ENCODE measurements around the gene PFN4.
"Not testable (repeated sequence)": the region's sequence is repeated elsewhere in the genome, so short reads cannot be mapped to it uniquely, and the experiment has no call there.

Gene PFN4

DNA sequence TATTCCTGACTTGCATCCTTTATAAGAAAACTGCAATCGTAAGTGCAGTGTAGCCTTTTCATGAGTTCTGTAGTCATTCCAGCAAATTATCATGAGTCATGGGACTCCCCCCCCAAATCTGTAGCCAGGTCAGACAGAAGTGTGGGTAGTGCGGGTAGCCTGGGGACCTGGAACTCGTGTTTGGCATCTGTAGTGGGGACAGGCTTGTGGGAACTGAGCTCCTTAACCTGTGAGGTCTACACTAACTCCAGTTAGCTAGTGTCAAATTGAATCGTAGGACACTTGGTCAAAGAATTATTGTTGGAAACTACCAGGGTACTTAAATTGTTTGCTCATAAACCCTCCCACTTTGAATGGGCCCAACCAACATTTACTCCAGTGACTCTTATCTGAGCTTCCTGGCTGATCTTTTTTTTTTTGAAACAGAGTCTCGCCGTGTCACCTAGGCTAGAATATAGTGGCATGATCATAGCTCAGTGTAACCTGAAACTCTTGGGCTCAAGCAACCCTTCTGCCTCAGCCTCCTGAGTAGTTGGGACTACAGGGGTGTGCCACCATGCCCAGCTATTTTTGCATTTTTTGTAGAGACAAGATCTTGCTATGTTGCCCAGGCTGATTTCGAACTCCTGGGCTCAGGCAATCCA lies 12.4 kb downstream of the PFN4 start:
- H3K4me3 ChIP-seq (ENCODE audit: low read depth, low read length) = no peak overlapping the region
- TF ChIP-seq CTCF (IDR thresholded peaks at IDR 0.05; ENCODE audit: low read depth, low read length) = no peak

- H3K4me3 ChIP-seq (ENCODE audit: low read depth, low read length) = not testable (repeated sequence)
Measured at GRCh38 chr2:24109431-24109830, 13.7 kb downstream of the PFN4 start.

DNA sequence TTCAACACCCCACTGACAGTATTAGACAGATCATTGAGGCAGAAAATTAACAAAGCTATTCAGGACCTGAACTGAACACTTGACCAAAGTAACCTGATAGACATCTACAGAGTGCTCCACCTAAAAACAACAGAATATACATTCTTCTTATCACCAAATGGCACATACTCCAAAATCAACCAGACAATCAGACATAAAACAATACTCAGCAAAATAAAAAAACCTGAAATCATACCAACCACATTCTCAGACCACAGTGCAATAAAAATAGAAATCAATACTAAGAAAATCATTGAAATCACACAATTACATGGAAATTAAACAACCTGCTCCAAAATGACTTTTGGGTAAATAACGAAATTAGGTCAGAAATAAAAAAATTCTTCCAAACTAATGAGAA lies 15.8 kb downstream of the PFN4 start:
- TF ChIP-seq CTCF (IDR thresholded peaks at IDR 0.05; ENCODE audit: low read depth, low read length) = no peak
- H3K4me3 ChIP-seq (ENCODE audit: low read depth, low read length) = no peak overlapping the region

DNA sequence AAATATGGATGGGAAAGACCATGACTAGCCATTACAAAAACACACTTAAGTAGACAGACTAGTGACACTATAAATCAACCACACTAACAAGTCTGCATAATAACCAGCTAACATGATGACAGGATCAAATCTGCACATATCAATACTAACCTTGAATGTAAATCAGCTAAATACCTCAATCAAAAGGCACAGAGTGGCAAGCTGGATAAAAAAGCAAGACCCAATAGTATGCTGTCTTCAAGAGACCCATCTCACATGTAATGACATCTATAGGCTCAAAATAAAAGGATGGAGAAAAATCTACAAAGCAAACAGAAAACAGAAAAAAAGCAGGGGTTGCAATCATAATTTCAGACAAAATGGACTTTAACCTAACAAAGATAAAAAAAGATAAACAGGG lies 16.3 kb downstream of the PFN4 start:
- no peak for TF ChIP-seq CTCF (IDR thresholded peaks at IDR 0.05; ENCODE audit: low read depth, low read length)
- H3K4me3 ChIP-seq (ENCODE audit: low read depth, low read length) = no peak overlapping the region

- no peak for TF ChIP-seq CTCF (IDR thresholded peaks at IDR 0.05; ENCODE audit: low read depth, low read length)
- H3K4me3 ChIP-seq (ENCODE audit: low read depth, low read length) = no peak overlapping the region
Measured at GRCh38 chr2:24105816-24106215, 17.3 kb downstream of the PFN4 start.

DNA sequence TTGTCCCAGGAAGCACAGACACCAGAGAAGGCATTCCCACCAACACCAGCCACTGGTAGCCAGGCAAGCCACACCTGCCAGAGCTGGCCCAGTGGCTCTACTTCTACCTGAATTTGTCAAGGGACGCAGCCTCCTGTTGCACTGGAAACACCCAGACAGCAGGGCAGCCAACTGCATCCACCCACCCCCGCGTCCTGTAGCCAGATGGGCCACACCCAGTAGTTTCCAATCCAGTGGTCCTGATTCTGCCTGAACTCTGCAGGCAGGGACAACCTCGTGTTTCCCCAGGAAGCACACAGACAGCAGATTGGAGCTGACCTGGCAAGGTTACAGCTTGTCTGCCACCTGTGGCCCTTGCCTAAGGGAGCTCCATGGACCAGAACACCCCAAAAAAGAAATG lies 18.2 kb downstream of the PFN4 start:
- H3K4me3 ChIP-seq (ENCODE audit: low read depth, low read length) = no peak overlapping the region
- no peak for TF ChIP-seq CTCF (IDR thresholded peaks at IDR 0.05; ENCODE audit: low read depth, low read length)

- no peak overlapping the region for H3K4me3 ChIP-seq (ENCODE audit: low read depth, low read length)
- TF ChIP-seq CTCF (IDR thresholded peaks at IDR 0.05; ENCODE audit: low read depth, low read length) = no peak
Measured at GRCh38 chr2:24104110-24104650, 19.0 kb downstream of the PFN4 start.

DNA sequence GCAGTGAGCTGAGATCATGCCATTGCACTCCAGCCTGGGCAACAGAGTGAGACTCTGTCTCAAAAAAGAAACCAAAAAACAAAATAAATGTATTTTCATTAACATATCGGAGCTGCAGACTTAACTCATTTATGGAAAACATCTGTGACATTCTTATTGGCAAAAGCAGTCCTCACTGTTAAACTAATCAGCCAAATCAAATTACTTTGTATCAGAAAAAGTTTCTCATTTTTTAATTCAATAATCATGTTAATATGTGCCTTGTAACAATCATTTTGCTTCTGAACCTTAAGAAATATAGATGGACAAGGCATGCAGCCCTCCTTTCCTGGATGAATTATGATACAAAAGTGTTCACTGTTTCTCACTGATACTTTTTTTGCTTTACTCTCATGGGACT lies 20.5 kb downstream of the PFN4 start:
- TF ChIP-seq CTCF (IDR thresholded peaks at IDR 0.05; ENCODE audit: low read depth, low read length) = no peak
- no peak overlapping the region for H3K4me3 ChIP-seq (ENCODE audit: low read depth, low read length)
